ENCODE results near the gene KIF19. TPM values are rescaled to one million over a fixed set of nuclear protein-coding genes. Genes with fewer than 3 reads are reported as not detected.

The KIF19 gene
- total RNA-seq, 8 experiments from 2014 or later, result 0.11 to 3.3 (median 1.2) TPM; not detected in 2

DNA sequence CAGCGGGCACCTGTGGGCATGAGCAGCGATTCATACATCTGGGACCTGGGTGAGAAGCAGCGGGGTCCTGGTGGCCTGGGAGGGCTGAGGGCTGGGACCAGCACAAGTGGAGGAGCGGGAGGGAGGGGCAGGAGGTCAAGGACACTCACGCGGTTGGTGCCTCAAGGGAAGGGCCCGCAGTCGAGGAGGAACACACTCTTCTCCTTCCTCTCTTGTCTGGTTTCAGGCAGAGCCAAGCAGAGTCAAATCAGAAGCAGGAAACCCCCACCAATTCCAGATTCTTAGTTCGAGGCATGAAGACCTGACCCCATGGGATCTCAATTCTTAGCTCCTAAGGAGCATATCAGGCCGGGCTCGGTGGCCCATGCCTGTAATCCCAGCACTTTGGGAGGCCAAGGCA lies 36.3 kb upstream of the KIF19 start:
- WGBS, 10 experiments, result 62 to 100% (median 95%) methylated on average over 1 to 3 of the region's 11 CpGs; no CpG with 5 or more reads in 5 of the 10 experiments
- in situ Hi-C loops (cut with MboI; ENCODE audit: low pct_unique_long_range_greater_than_20kb in 2 of 9, low sequenced_read_pairs in 9 of 9, unreplicated experiment in 9 of 9), result no loop called here
- Histone ChIP-seq H3K4me3 (no peak overlapping the region), H3K4me1 (replicated peaks in 1 of 2) (peaks cover 14 to 15% of the 10 kb centered on the region in 2 donors), H3K27ac (no peak overlapping the region)
- ATAC-seq (replicated peaks in 6 of 8), result no peak

DNA sequence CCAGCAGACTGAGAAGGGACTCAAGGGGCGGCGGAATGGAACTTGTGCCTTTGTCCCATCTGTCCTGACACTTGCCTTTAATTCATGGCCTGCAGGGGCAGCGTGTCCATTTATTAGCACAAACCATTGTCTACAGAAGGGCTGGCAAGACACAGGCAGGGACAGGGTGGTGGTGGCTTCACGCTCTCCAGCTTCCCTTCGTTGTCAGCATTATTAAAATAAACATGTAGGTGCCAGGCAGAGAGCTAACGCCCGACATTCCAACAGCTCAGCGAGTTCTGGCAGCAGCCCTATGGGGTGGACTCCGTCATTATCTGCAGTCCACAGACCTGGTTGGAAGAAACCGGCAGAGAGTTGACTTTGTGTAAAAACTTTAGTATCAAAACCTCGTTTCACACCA lies 35.7 kb upstream of the KIF19 start:
- in situ Hi-C loops (cut with MboI; ENCODE audit: low pct_unique_long_range_greater_than_20kb in 2 of 9, low sequenced_read_pairs in 9 of 9, unreplicated experiment in 9 of 9), result no loop called here
- WGBS, 10 experiments, result 0 to 100% (median 62%) methylated on average over 1 to 11 of the region's 11 CpGs; no CpG with 5 or more reads in 2 of the 10 experiments
- H3K4me1 ChIP-seq (replicated peaks in 1 of 2), result peaks cover 9 to 11% of the 10 kb centered on the region in 2 donors
- H3K4me3 ChIP-seq, result no peak overlapping the region
- H3K27ac ChIP-seq, result no peak overlapping the region
- peak in 6 of 8 experiments; percentile 54 to 80 (median 74) for ATAC-seq (replicated peaks in 6 of 8)

DNA sequence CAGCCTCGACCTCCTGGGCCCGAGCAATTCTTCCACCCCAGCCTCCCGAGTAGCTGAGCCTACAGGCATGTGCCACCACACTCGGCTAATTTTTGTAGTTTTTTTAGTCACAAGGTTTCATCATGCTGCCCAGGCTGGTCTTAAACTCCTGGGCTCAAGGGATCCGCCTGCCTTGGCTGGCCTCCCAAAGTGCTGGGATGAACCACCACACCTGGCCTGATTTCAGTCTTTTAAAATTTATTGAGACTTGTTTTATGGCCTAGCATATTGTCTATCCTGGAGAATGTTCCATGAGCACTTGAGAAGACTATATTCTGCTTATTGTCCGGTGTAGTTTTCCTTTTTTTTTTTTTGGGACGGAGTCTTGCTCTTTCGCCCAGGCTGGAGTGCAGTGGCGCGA lies 33.5 kb upstream of the KIF19 start:
- ATAC-seq (replicated peaks in 6 of 8), result no peak
- in situ Hi-C loops (cut with MboI; ENCODE audit: low pct_unique_long_range_greater_than_20kb in 2 of 9, low sequenced_read_pairs in 9 of 9, unreplicated experiment in 9 of 9), result no loop called here
- Histone ChIP-seq H3K27ac (no peak overlapping the region), H3K4me3 (no peak overlapping the region), H3K4me1 (replicated peaks in 1 of 2) (peaks cover 11 to 16% of the 10 kb centered on the region in 2 donors)
- 7 to 100% (median 87%) methylated on average over 2 to 7 of the region's 10 CpGs for WGBS, 10 experiments

GRCh38 chr17:74295625-74296547 lies 30.1 kb upstream of the KIF19 start:
- peaks cover 2 to 11% of the 10 kb centered on the region in 2 donors for H3K4me1 ChIP-seq (replicated peaks in 1 of 2)
- no peak overlapping the region for H3K27ac ChIP-seq
- peak; percentile 35 to 87 (median 80) for ATAC-seq (replicated peaks in 6 of 8)
- in situ Hi-C loops (cut with MboI; ENCODE audit: low pct_unique_long_range_greater_than_20kb in 2 of 9, low sequenced_read_pairs in 9 of 9, unreplicated experiment in 9 of 9), result no loop called here
- H3K4me3 ChIP-seq, result no peak overlapping the region
- WGBS, 10 experiments, result 6 to 100% (median 67%) methylated on average over 1 to 7 of the region's 10 CpGs

DNA sequence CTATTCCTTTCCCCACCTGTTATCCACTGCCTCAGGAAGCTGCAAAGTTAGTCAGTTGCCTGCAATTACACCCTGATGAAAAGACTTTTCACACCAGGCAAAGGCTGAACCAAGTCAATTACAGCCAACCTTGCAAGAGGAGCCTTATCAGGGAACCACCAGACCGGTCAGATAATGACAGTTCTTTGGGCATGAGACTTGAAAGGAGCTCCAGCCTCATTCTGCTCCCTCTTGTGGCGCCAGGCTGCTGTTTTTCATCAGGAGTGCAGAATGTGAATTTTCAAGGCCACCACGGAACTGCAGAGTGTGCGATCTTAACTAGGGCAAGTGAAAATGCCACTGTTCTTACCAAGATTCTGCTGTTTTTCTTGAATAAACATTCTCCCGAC lies 29.5 kb upstream of the KIF19 start:
- ATAC-seq (replicated peaks in 6 of 8), result peak; percentile 52 to 86 (median 71)
- no peak overlapping the region for H3K27ac ChIP-seq
- no peak overlapping the region for H3K4me3 ChIP-seq
- peaks cover 2 to 16% of the 10 kb centered on the region in 2 donors for H3K4me1 ChIP-seq (replicated peaks in 1 of 2)
- in situ Hi-C loops (cut with MboI; ENCODE audit: low pct_unique_long_range_greater_than_20kb in 2 of 9, low sequenced_read_pairs in 9 of 9, unreplicated experiment in 9 of 9), result no loop called here
- WGBS, 10 experiments, result 0 to 40% (median 30%) methylated on average over 1 to 5 of the region's 5 CpGs; no CpG with 5 or more reads in 1 of the 10 experiments

- 0 to 100% (median 73%) methylated on average over 1 to 4 of the region's 4 CpGs; no CpG with 5 or more reads in 5 of the 10 experiments for WGBS, 10 experiments
- Histone ChIP-seq H3K4me1 (replicated peaks in 1 of 2) (peaks cover 2 to 16% of the 10 kb centered on the region in 2 donors), H3K4me3 (no peak overlapping the region), H3K27ac (no peak overlapping the region)
- in situ Hi-C loops (cut with MboI; ENCODE audit: low pct_unique_long_range_greater_than_20kb in 2 of 9, low sequenced_read_pairs in 9 of 9, unreplicated experiment in 9 of 9), result no loop called here
- no peak for ATAC-seq (replicated peaks in 6 of 8)
Observed at GRCh38 chr17:74297941-74298340, 28.1 kb upstream of the KIF19 start.

GRCh38 chr17:74298778-74299177 lies 27.2 kb upstream of the KIF19 start:
- H3K4me3 ChIP-seq, result no peak overlapping the region
- in situ Hi-C loops (cut with MboI; ENCODE audit: low pct_unique_long_range_greater_than_20kb in 2 of 9, low sequenced_read_pairs in 9 of 9, unreplicated experiment in 9 of 9), result no loop called here
- no peak overlapping the region for H3K27ac ChIP-seq
- WGBS, 10 experiments, result 10 to 83% (median 66%) methylated on average over 1 to 7 of the region's 7 CpGs
- no peak for ATAC-seq (replicated peaks in 6 of 8)
- peaks cover 2 to 16% of the 10 kb centered on the region in 2 donors for H3K4me1 ChIP-seq (replicated peaks in 1 of 2)

GRCh38 chr17:74299226-74300009 lies 26.6 kb upstream of the KIF19 start:
- H3K4me1 ChIP-seq (replicated peaks in 1 of 2), result peaks cover 2 to 16% of the 10 kb centered on the region in 2 donors
- in situ Hi-C loops (cut with MboI; ENCODE audit: low pct_unique_long_range_greater_than_20kb in 2 of 9, low sequenced_read_pairs in 9 of 9, unreplicated experiment in 9 of 9), result no loop called here
- H3K4me3 ChIP-seq, result no peak overlapping the region
- no peak overlapping the region for H3K27ac ChIP-seq
- WGBS, 10 experiments, result 70% methylated on average over 4 of the region's 11 CpGs; no CpG with 5 or more reads in 9 of the 10 experiments
- no peak for ATAC-seq (replicated peaks in 6 of 8)

DNA sequence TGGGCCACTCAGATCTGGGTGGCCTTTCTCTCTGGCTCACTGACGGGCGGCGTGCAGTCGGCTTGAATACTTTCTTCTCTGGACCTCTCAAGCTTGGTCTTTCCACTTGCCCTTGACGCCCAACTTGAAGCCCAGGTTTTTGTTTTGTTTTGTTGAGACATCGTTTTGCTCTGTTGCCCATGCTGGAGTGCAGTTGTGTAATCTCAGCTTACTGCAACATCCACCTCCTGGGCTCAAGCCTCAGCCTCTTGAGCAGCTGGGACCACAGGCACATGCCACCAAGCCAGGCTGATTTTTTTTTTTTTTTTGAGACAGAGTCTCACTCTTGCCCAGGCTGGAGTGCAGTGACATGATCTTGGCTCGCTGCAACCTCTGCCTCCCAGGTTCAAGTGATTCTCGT lies 22.7 kb upstream of the KIF19 start:
- Histone ChIP-seq H3K27ac (no peak overlapping the region), H3K4me1 (replicated peaks in 1 of 2) (peaks cover 0 to 9% of the 10 kb centered on the region in 2 donors), H3K4me3 (no peak overlapping the region)
- in situ Hi-C loops (cut with MboI; ENCODE audit: low pct_unique_long_range_greater_than_20kb in 2 of 9, low sequenced_read_pairs in 9 of 9, unreplicated experiment in 9 of 9), result no loop called here
- 67 to 94% (median 90%) methylated on average over 2 to 6 of the region's 8 CpGs; no CpG with 5 or more reads in 4 of the 10 experiments for WGBS, 10 experiments
- no peak for ATAC-seq (replicated peaks in 6 of 8)

DNA sequence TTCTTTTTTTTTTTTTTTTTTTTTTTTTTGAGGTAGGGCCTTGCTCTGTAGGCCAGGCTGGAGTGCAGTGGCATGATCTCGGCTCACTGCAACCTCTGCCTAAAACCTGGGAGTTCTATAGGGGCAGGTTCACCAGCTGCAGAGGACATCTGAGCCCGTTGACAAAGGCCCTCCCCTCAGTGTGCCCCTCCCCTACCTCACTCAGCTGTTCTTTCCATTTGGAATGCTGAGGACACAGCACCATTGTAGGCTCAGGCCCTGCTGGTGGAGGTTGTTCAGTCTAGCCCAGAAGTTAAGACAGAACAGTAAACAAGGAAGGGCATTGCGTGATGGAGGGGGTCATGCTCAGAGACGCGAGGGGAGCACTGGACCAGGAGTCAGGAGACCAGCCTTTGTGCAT lies 21.8 kb upstream of the KIF19 start:
- 25 to 80% (median 58%) methylated on average over 1 to 3 of the region's 5 CpGs; no CpG with 5 or more reads in 4 of the 10 experiments for WGBS, 10 experiments
- Histone ChIP-seq H3K4me3 (no peak overlapping the region), H3K27ac (no peak overlapping the region), H3K4me1 (replicated peaks in 1 of 2) (peaks cover 0 to 5% of the 10 kb centered on the region in 2 donors)
- peak in 1 of 8 experiments; percentile 19 for ATAC-seq (replicated peaks in 6 of 8)
- in situ Hi-C loops (cut with MboI; ENCODE audit: low pct_unique_long_range_greater_than_20kb in 2 of 9, low sequenced_read_pairs in 9 of 9, unreplicated experiment in 9 of 9), result no loop called here

DNA sequence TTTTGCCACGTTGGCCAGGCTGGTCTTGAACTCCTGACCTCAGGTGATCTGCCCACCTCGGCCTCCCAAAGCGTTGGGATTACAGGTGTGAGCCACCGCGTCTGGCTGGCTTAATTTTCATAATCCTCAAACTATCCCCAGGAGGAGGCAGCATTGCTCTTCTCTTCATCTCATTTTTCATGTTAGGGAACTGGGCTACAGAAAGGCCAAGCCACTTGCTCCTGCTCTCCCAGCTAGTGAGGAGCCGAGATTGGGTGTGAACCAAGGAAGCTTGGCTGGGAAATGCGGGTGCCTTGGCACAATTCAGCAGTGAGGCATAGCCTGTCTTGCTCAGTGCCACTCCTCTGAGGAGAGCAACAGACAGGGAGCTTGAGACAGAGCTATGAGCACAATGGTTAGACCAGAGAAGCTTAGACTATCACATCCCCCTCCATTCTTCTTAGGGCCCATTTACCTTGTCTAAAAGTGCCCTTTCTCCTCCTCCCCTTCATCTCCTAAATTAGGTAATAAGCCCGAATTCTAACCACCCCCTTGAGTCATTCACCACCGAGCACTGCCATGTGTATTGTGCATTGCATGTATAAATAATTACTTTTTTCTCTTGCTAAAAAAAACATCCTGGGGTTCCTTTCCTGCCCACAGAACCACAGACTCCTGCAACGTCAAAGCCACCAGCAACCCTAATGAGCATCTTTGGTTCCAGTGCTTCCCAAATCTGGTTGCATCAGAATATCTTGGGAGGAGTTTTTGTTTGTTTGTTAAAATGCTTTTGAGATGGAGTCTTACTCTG lies 20.0 kb upstream of the KIF19 start:
- 0 to 87% (median 37%) methylated on average over 1 to 7 of the region's 10 CpGs; no CpG with 5 or more reads in 2 of the 10 experiments for WGBS, 10 experiments
- H3K4me1 ChIP-seq (replicated peaks in 1 of 2), result peaks cover 0 to 4% of the 10 kb centered on the region in 2 donors
- in situ Hi-C loops (cut with MboI; ENCODE audit: low pct_unique_long_range_greater_than_20kb in 2 of 9, low sequenced_read_pairs in 9 of 9, unreplicated experiment in 9 of 9), result no loop called here
- no peak overlapping the region for H3K4me3 ChIP-seq
- no peak overlapping the region for H3K27ac ChIP-seq
- ATAC-seq (replicated peaks in 6 of 8), result no peak

DNA sequence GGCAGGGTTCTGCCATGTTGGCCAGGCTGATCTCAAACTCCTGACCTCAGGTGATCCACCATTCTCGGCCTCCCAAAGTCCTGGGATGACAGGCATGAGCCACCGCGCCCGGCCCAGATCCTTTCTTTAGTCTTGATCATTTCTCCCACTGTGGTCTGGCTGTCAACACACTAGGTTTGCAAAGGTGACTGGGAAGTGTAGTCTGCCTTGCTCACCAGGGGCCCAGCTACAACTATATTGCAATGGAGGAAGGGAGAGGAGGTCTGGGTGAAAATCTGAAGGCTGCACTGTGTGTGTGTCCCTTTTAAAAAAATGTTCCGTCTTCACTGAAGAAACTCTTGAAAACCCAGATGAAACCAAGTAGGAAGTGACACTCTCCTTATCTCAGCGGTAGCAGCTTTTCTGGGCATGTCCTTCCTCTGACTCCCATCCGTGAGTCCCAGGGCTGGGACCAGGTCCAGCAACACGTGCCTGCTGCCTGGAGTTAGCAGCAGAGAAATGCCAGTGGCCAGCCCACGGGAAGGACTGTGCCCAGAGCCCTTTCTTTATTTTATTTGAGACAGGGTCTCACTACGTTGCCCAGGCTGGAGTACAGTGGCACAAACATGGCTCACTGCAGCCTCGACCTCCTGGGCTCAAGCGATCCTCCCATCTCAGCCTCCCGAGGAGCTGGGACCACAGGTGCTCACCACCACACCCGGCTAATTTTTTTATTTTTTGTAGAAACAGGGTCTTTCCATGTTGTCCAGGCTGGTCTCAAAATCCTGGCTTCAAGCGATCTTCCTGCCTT lies 17.8 kb upstream of the KIF19 start:
- in situ Hi-C loops (cut with MboI; ENCODE audit: low pct_unique_long_range_greater_than_20kb in 2 of 9, low sequenced_read_pairs in 9 of 9, unreplicated experiment in 9 of 9), result no loop called here
- no peak for ATAC-seq (replicated peaks in 6 of 8)

More for the DNA sequence above, 17.8 kb upstream of the KIF19 start:
- WGBS, 10 experiments, result 18 to 96% (median 60%) methylated on average over 1 to 8 of the region's 15 CpGs; no CpG with 5 or more reads in 2 of the 10 experiments
- no peak overlapping the region for H3K27ac ChIP-seq
- no peak overlapping the region for H3K4me3 ChIP-seq
- H3K4me1 ChIP-seq (replicated peaks in 1 of 2), result no peaks in the 10 kb centered on the region
